Measurements from ENCODE around the gene CD8B. TPM values are rescaled to one million over a fixed set of nuclear protein-coding genes. Genes with fewer than 3 reads are reported as not detected.

CD8B gene
- polyA plus RNA-seq, 1 experiment: not detected

DNA sequence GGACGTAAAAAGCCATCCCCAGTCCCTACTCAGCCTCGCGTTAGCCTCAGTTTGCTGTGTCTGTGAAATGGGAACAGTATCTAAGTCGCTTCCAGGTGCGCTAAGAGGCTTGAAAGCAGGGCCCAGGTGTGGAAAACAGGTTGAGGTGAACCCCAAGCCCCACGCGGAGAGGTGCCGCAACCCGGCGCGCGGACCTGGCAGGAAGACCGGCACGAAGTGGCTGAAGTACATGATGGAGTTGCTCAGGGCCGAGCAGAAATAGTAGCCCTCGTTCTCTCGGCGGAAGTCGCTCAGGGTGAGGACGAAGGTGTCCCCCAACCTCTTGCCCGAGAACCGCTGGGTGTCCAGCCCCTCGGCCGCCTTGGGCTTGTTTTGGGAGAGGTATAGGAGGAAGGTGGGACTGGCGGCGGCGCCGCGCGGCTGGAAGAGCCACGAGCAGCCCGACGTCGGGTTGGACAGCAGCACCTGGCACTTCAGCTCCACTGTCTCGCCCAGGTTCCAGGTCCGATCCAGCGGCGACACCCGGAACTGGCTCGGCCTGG, 71.5 kb downstream of the CD8B start:
- Histone ChIP-seq H3K9me3 (ENCODE audit: control insufficient read depth, insufficient read depth, low read length) (peaks cover 4% of the 10 kb centered on the region; the same call in 1 of the 2 replicates), H3K27ac (ENCODE audit: low read depth, low read length) (no peak overlapping the region), H3K4me3 (ENCODE audit: low read depth, low read length) (no peak overlapping the region), H3K27me3 (ENCODE audit: control insufficient read depth, insufficient read depth, low read length) (peaks cover 67% of the 10 kb centered on the region)
- TF ChIP-seq, protein P1, sequence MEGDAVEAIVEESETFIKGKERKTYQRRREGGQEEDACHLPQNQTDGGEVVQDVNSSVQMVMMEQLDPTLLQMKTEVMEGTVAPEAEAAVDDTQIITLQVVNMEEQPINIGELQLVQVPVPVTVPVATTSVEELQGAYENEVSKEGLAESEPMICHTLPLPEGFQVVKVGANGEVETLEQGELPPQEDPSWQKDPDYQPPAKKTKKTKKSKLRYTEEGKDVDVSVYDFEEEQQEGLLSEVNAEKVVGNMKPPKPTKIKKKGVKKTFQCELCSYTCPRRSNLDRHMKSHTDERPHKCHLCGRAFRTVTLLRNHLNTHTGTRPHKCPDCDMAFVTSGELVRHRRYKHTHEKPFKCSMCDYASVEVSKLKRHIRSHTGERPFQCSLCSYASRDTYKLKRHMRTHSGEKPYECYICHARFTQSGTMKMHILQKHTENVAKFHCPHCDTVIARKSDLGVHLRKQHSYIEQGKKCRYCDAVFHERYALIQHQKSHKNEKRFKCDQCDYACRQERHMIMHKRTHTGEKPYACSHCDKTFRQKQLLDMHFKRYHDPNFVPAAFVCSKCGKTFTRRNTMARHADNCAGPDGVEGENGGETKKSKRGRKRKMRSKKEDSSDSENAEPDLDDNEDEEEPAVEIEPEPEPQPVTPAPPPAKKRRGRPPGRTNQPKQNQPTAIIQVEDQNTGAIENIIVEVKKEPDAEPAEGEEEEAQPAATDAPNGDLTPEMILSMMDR (IDR thresholded peaks at IDR 0.05; ENCODE audit: low read depth, low read length): no peak
- POLR2A ChIA-PET: no interaction called here
- CTCF ChIA-PET: interaction anchor here (0.6 kb wide), 1 partner anchor 1270 kb away, joined by 3 read pairs; no protein-coding TSS in a partner anchor
- no peak for DNase-seq (ENCODE audit: low read depth, low spot score)

DNA sequence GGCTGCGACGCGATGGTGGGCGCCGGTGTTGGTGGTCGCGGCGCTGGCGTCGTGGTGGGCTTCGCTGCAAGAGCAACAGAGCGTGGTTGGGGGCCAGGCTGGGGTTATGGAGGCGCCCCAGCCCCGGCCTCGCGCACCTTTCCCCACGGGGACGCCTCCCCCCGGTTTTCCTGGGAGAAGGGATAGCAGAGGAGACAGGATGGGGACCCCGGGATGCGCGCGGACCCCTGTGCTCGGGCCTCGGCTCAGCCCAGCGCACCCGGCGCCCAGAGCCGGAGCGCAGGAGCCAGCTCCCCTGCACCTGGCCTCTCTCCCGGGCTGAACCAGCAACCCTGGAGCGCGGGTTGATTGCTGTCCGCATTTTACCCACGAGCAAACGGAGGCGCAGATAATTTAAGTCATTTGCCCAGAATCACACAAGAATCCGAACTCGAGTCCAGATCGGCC, 72.0 kb downstream of the CD8B start:
- CTCF ChIA-PET: no interaction called here
- POLR2A ChIA-PET: no interaction called here
- Histone ChIP-seq H3K4me3 (ENCODE audit: low read depth, low read length) (no peak overlapping the region), H3K27ac (ENCODE audit: low read depth, low read length) (no peak overlapping the region), H3K9me3 (ENCODE audit: control insufficient read depth, insufficient read depth, low read length) (peaks cover 4% of the 10 kb centered on the region; the same call in 1 of the 2 replicates), H3K27me3 (ENCODE audit: control insufficient read depth, insufficient read depth, low read length) (peaks cover 68% of the 10 kb centered on the region)
- DNase-seq (ENCODE audit: low read depth, low spot score): no peak
- TF ChIP-seq, protein P1 (IDR thresholded peaks at IDR 0.05; ENCODE audit: low read depth, low read length): no peak

DNA sequence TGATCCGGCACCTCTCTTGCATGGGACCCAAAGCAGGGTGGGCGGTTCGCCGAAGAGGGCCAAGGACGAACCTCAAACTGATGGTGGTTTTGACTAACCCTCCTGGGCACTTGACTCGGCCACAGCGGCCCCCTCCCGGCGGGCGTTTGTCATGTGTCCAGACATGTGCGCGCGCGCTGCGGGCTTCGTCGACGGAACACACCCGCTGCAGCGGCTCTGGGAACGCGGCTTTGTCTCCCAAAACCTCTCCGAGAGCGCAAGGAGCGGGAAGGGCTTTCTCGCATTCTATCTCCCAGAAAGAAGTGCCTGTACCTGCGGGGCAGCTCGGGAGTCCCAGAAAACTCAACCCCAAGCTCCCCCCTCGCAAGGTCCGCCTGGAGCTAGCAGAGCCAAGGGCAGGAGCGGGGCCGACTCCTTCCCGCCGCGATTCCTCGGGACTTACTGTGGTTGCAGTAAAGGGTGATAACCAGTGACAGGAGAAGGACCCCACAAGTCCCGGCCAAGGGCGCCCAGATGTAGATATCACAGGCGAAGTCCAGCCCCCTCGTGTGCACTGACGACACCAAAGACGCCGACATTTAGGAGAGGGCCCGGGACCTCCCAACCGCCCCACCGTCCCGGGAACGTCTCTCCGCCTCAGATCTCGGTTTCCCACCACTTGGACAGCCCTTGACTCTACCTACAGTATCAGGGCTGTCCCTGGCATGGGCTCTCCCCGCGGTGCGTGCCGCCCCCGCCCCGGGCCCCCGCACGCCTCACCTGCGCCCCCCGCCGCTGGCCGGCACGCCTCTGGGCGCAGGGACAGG, 72.6 kb downstream of the CD8B start:
- peaks cover 68% of the 10 kb centered on the region for H3K27me3 ChIP-seq (ENCODE audit: control insufficient read depth, insufficient read depth, low read length)
- CTCF ChIA-PET: no interaction called here
- peaks cover 4% of the 10 kb centered on the region; the same call in 1 of the 2 replicates for H3K9me3 ChIP-seq (ENCODE audit: control insufficient read depth, insufficient read depth, low read length)
- POLR2A ChIA-PET: no interaction called here
- H3K27ac ChIP-seq (ENCODE audit: low read depth, low read length): no peak overlapping the region
- no peak overlapping the region for H3K4me3 ChIP-seq (ENCODE audit: low read depth, low read length)
- TF ChIP-seq, protein P1 (IDR thresholded peaks at IDR 0.05; ENCODE audit: low read depth, low read length): no peak
- DNase-seq (ENCODE audit: low read depth, low spot score): no peak

DNA sequence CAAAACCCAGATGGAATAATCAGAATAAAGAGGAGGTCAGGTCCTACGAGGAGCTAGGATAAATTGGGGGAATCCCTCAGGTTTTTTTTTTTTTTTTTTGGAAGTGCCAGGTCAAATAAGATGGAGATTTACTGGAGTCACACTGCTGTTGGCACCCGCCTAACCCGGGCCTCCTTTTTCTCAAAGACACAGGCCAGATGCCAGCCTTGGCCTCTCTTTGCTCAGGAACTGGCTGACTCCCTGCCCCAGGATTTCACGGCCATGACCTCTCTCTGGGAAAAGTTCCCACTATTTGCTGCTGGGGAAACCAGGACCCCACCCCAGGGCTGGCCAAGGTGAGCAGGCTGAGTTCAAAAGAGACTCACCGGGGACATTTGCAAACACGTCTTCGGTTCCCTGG, 73.5 kb downstream of the CD8B start:
- peaks cover 4% of the 10 kb centered on the region; the same call in 1 of the 2 replicates for H3K9me3 ChIP-seq (ENCODE audit: control insufficient read depth, insufficient read depth, low read length)
- DNase-seq (ENCODE audit: low read depth, low spot score): no peak
- no peak overlapping the region for H3K4me3 ChIP-seq (ENCODE audit: low read depth, low read length)
- no peak overlapping the region for H3K27ac ChIP-seq (ENCODE audit: low read depth, low read length)
- ChIA-PET POLR2A (no interaction called here), CTCF (no interaction called here)
- TF ChIP-seq, protein P1 (IDR thresholded peaks at IDR 0.05; ENCODE audit: low read depth, low read length): no peak
- H3K27me3 ChIP-seq (ENCODE audit: control insufficient read depth, insufficient read depth, low read length): peaks cover 67% of the 10 kb centered on the region

DNA sequence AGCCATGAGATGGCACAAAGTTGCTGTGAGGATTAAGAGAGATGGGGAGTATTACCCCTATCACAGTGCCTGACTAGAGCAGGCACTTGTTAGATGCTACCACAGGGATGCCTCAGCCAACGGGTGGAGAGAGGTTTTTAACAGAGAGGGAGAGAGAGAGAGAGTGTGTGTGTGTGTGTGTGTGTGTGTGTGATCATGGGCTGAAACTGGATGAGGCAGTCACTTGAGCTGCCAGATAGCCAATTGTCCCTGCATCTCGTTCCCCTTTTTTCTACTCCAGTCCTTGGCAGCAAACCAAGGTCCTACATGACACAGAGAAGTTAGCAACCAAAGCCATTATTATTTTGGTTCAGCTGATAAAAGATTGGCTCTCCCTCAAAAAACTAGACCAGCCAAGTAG, 74.0 kb downstream of the CD8B start:
- H3K27ac ChIP-seq (ENCODE audit: low read depth, low read length): no peak overlapping the region
- DNase-seq (ENCODE audit: low read depth, low spot score): no peak
- ChIA-PET POLR2A (no interaction called here), CTCF (no interaction called here)
- no peak overlapping the region for H3K4me3 ChIP-seq (ENCODE audit: low read depth, low read length)
- TF ChIP-seq, protein P1 (IDR thresholded peaks at IDR 0.05; ENCODE audit: low read depth, low read length): no peak
- peaks cover 65% of the 10 kb centered on the region for H3K27me3 ChIP-seq (ENCODE audit: control insufficient read depth, insufficient read depth, low read length)
- peaks cover 4% of the 10 kb centered on the region; the same call in 1 of the 2 replicates for H3K9me3 ChIP-seq (ENCODE audit: control insufficient read depth, insufficient read depth, low read length)
